ENCODE data around the gene ASB8. TPM values are rescaled to one million over a fixed set of nuclear protein-coding genes. Genes with fewer than 3 reads are reported as not detected.

Gene ASB8
- total and polyA plus RNA-seq, 2 of the 4 experiments (the other 2 are of a cell fraction) = 22.9 to 26.7 TPM

- Histone ChIP-seq H4K91ac (ENCODE audit: insufficient read depth, low read depth, low read length) (no peak overlapping the region), H2AK9ac (replicated peaks; ENCODE audit: low read depth, low read length, poor library complexity) (no peak overlapping the region), H2BK15ac (ENCODE audit: low read depth, low read length) (no peak overlapping the region), H3K4me2 (ENCODE audit: low read depth, low read length) (no peak overlapping the region), H3K9me1 (ENCODE audit: insufficient read depth, low read length) (no peaks in the 10 kb centered on the region), H2BK120ac (ENCODE audit: low read depth, low read length) (no peak overlapping the region), H2BK20ac (ENCODE audit: low read depth, low read length) (no peak overlapping the region), H4K20me1 (ENCODE audit: insufficient read depth, low read length) (no peaks in the 10 kb centered on the region), H3K14ac (replicated peaks; ENCODE audit: low read depth, low read length) (no peak overlapping the region), H3K9ac (ENCODE audit: low read depth, low read length) (no peak overlapping the region), H3K4me3 (ENCODE audit: insufficient read depth, low read depth, low read length) (no peak overlapping the region), H2AFZ (replicated peaks; ENCODE audit: low read length, poor library complexity) (no peak overlapping the region), H3K4me1 (ENCODE audit: control insufficient read depth, insufficient read depth, low read length) (no peaks in the 10 kb centered on the region), H3K23ac (ENCODE audit: low read depth, low read length) (no peak overlapping the region), H3K18ac (ENCODE audit: low read depth, low read length) (no peak overlapping the region), H3K56ac (ENCODE audit: extremely low read depth, insufficient read depth, low read length) (no peak overlapping the region), H3K36me3 (ENCODE audit: control insufficient read depth, insufficient read depth, low read length) (no peaks in the 10 kb centered on the region), H4K5ac (ENCODE audit: low read depth, low read length) (no peak overlapping the region), H3K79me1 (ENCODE audit: low read depth in 1 of 2, low read length in 2 of 2) (no peaks in the 10 kb centered on the region), H3K27ac (ENCODE audit: insufficient read depth, low read length) (no peak overlapping the region), H2BK5ac (ENCODE audit: low read depth, low read length, poor library complexity, severe bottlenecking) (no peak overlapping the region), H2AK5ac (ENCODE audit: low read depth, low read length) (no peak overlapping the region), H3K4ac (ENCODE audit: low read depth, low read length) (no peak overlapping the region), H3K27me3 (ENCODE audit: control insufficient read depth, insufficient read depth, low read length) (peaks cover 7% of the 10 kb centered on the region), H3K9me3 (ENCODE audit: control insufficient read depth, insufficient read depth, low read length) (no peaks in the 10 kb centered on the region), H4K8ac (ENCODE audit: low read depth in 2 of 2, low read length in 2 of 2) (no peak overlapping the region)
- WGBS, 2 experiments (ENCODE audit: extremely low coverage in 2 of 2, insufficient read length in 1 of 2) = no CpG with 5 or more reads among the region's 2 CpGs
- in situ Hi-C loops (cut with MboI; ENCODE audit: low sequenced_read_pairs) (no loop called here), intact Hi-C loops (cut with micrococcal nuclease) (loop anchor here (2.0 to 10.0 kb wide), 2 partner anchors 202 to 450 kb away; partner anchors contain the start of gene TMEM106C), dilution Hi-C loops (cut with HindIII; ENCODE audit: low sequenced_read_pairs, unreplicated experiment) (no loop called here)
- ChIA-PET POLR2A (ENCODE audit: unreplicated experiment) (no interaction called here), CTCF (interaction anchor here (1.9 kb wide), 1 partner anchor 12 kb away, joined by 4 read pairs; no protein-coding TSS in a partner anchor)
- DNase-seq = no peak
- no TSS peak for BruUV-seq (replicated peaks)
- no peak for TF ChIP-seq MXI1 (IDR thresholded peaks at IDR 0.05; ENCODE audit: borderline replicate concordance, low read depth, low read length)
- no peak for TF ChIP-seq MAZ (IDR thresholded peaks at IDR 0.05; ENCODE audit: borderline replicate concordance, low read depth, low read length)
- no peak for TF ChIP-seq SMC3 (IDR thresholded peaks at IDR 0.05; ENCODE audit: low read depth, low read length)
- no peak for TF ChIP-seq FOS (IDR thresholded peaks at IDR 0.05; ENCODE audit: low read depth, low read length)
- no peak for TF ChIP-seq BHLHE40 (IDR thresholded peaks at IDR 0.05; ENCODE audit: low read depth, low read length)
- TF ChIP-seq NFE2L2 (IDR thresholded peaks at IDR 0.05; ENCODE audit: low read depth, low read length) = no peak
- TF ChIP-seq ELK1 (IDR thresholded peaks at IDR 0.05; ENCODE audit: borderline replicate concordance, low read depth, low read length) = no peak
- no peak for TF ChIP-seq CHD1 (IDR thresholded peaks at IDR 0.05; ENCODE audit: low read depth, low read length)
- TF ChIP-seq USF2 (IDR thresholded peaks at IDR 0.05; ENCODE audit: low read depth, low read length) = no peak
- no peak for TF ChIP-seq RAD21 (IDR thresholded peaks at IDR 0.05; ENCODE audit: low read length)
- no peak for TF ChIP-seq MAFK (IDR thresholded peaks at IDR 0.05; ENCODE audit: low read depth, low read length)
- TF ChIP-seq RFX5 (IDR thresholded peaks at IDR 0.05; ENCODE audit: low read depth, low read length) = no peak
- no peak for TF ChIP-seq POLR2A (IDR thresholded peaks at IDR 0.05; ENCODE audit: low read depth, low read length)
- ATAC-seq (ENCODE audit: low read depth) = no peak
Observed at GRCh38 chr12:48164451-48164850, 7.1 kb upstream of the ASB8 start.

Measured in IMR-90 (cell line).